HepG2 (cell line): Measurements from ENCODE around the gene TMEM214. TPM values are rescaled to one million over a fixed set of nuclear protein-coding genes. Genes with fewer than 3 reads are reported as not detected.

Experiments used
- ATF7 ChIP-seq, 2 experiments: fragments of 450-650 bp in 1 of 2; sonication (generic) in 1 of 2; formaldehyde crosslinking in 1 of 2; IDR thresholded peaks; 2 replicates each; pipeline versions ENCODE4 v1.4.0 to v1.6.1; 2016 to 2020; ENCODE audit warnings: antibody characterized with exemption in 1 of 2, mild to moderate bottlenecking in 1 of 2, missing genetic modification reagents in 1 of 2
- BRCA1 ChIP-seq: sonication (generic); formaldehyde crosslinking; IDR thresholded peaks from 2 replicates; pipeline ENCODE4 v1.4.0; 2020; ENCODE audit warnings: missing genetic modification reagents
- HDAC2 ChIP-seq: sonication (generic); formaldehyde crosslinking; IDR thresholded peaks from 2 replicates; pipeline ENCODE4 v1.4.0; 2020; ENCODE audit warnings: missing genetic modification reagents
- NR2F1 ChIP-seq, 2 experiments: fragments of 450-650 bp in 1 of 2; formaldehyde crosslinking in 1 of 2; IDR thresholded peaks; 2 replicates each; pipeline versions ENCODE4 v1.5.0 to v1.6.1; 2016 to 2020; ENCODE audit warnings: mild to moderate bottlenecking in 1 of 2, missing compliant biosample characterization in 1 of 2, missing genetic modification reagents in 1 of 2, moderate library complexity in 1 of 2
- SMARCE1 ChIP-seq: fragments of 450-650 bp; IDR thresholded peaks from 2 replicates; pipeline ENCODE4 v1.6.1; 2017; ENCODE audit warnings: borderline replicate concordance
- ZFAT ChIP-seq: sonication (generic); formaldehyde crosslinking; conservative IDR thresholded peaks from 2 replicates; pipeline ENCODE4 v1.8.1; 2023; ENCODE audit warnings: missing genetic modification reagents, inconsistent platforms
- ZNF430 ChIP-seq: sonication (generic); formaldehyde crosslinking; IDR thresholded peaks from 2 replicates; pipeline ENCODE4 v1.9.0; 2021; ENCODE audit warnings: mild to moderate bottlenecking, missing genetic modification reagents
- ZNF44 ChIP-seq: sonication (generic); formaldehyde crosslinking; IDR thresholded peaks from 2 replicates; pipeline ENCODE4 v1.5.1; 2020; ENCODE audit warnings: mild to moderate bottlenecking, missing genetic modification reagents
- ZNF619 ChIP-seq: sonication (generic); formaldehyde crosslinking; IDR thresholded peaks from 2 replicates; pipeline ENCODE4 v1.4.0; 2020; ENCODE audit warnings: mild to moderate bottlenecking, missing genetic modification reagents
- ZNF75D ChIP-seq: sonication (generic); formaldehyde crosslinking; IDR thresholded peaks from 2 replicates; pipeline ENCODE4 v1.8.1; 2023; ENCODE audit warnings: missing genetic modification reagents, mild to moderate bottlenecking, borderline replicate concordance
- polyA plus RNA-seq, 8 experiments: library from polyadenylated mRNA; depleted of rRNA in 3 of 8; stranded (reverse) in 7 of 8; unstranded in 1 of 8; fragments of >200 nt; fragmentation: Illumina TruSeq in 4 of 8; extraction: Trizol in 4 of 8; gene quantifications; 2 replicates each; pipeline versions ENCODE4 v1.2.1 to v1.2.3, GENCODE V29; 2011 to 2016; ENCODE audit warnings: low read depth in 4 of 8, missing spikeins in 1 of 8, mixed read lengths in 1 of 8; ENCODE audit not compliant: insufficient read depth in 1 of 8
- total RNA-seq, 5 experiments: library from RNA; depleted of rRNA; stranded (reverse); fragments of >200 nt; fragmentation: Illumina TruSeq; extraction: Trizol; gene quantifications; 2 replicates each; pipeline ENCODE4 v1.2.3, GENCODE V29; 2016; ENCODE audit warnings: low read depth in 1 of 5
- TF ChIP-seq, protein P1 (sequence below): sonication (generic); formaldehyde crosslinking; IDR thresholded peaks from 2 replicates; pipeline ENCODE4 v1.9.0; 2022; ENCODE audit warnings: missing genetic modification reagents, mild to moderate bottlenecking, borderline replicate concordance
- TF ChIP-seq, protein P2 (sequence below): sonication (generic); formaldehyde crosslinking; IDR thresholded peaks from 2 replicates; pipeline ENCODE4 v1.4.0; 2020; ENCODE audit warnings: mild to moderate bottlenecking, low read depth, missing genetic modification reagents
- TF ChIP-seq, protein P3 (sequence below): sonication (generic); formaldehyde crosslinking; IDR thresholded peaks from 2 replicates; pipeline ENCODE4 v1.5.0; 2020; ENCODE audit warnings: missing genetic modification reagents
- TF ChIP-seq, protein P4 (sequence below), 2 experiments: fragments of 450-650 bp in 1 of 2; sonication (generic) in 1 of 2; formaldehyde crosslinking; IDR thresholded peaks; 2 replicates each; pipeline versions ENCODE4 v1.5.0 to v1.8.0; 2020 to 2022; ENCODE audit warnings: mild to moderate bottlenecking in 1 of 2, missing genetic modification reagents in 1 of 2
- TF ChIP-seq, protein P5 (sequence below): sonication (generic); formaldehyde crosslinking; IDR thresholded peaks from 2 replicates; pipeline ENCODE4 v1.4.0; 2020; ENCODE audit warnings: missing genetic modification reagents, low read depth, mild to moderate bottlenecking, borderline replicate concordance
- TF ChIP-seq, protein P6 (sequence below): sonication (generic); formaldehyde crosslinking; IDR thresholded peaks from 2 replicates; pipeline ENCODE4 v1.4.0; 2020; ENCODE audit warnings: missing genetic modification reagents
- TF ChIP-seq, protein P7 (sequence below): sonication (generic); formaldehyde crosslinking; IDR thresholded peaks from 2 replicates; pipeline ENCODE4 v1.5.0; 2020; ENCODE audit warnings: missing genetic modification reagents, mild to moderate bottlenecking, borderline replicate concordance

The TMEM214 gene
- total and polyA plus RNA-seq, 2 of the 13 experiments (the other 11 are each of a cell fraction or from before 2014, with no cell fraction given) = 58.3 to 132 TPM

DNA sequence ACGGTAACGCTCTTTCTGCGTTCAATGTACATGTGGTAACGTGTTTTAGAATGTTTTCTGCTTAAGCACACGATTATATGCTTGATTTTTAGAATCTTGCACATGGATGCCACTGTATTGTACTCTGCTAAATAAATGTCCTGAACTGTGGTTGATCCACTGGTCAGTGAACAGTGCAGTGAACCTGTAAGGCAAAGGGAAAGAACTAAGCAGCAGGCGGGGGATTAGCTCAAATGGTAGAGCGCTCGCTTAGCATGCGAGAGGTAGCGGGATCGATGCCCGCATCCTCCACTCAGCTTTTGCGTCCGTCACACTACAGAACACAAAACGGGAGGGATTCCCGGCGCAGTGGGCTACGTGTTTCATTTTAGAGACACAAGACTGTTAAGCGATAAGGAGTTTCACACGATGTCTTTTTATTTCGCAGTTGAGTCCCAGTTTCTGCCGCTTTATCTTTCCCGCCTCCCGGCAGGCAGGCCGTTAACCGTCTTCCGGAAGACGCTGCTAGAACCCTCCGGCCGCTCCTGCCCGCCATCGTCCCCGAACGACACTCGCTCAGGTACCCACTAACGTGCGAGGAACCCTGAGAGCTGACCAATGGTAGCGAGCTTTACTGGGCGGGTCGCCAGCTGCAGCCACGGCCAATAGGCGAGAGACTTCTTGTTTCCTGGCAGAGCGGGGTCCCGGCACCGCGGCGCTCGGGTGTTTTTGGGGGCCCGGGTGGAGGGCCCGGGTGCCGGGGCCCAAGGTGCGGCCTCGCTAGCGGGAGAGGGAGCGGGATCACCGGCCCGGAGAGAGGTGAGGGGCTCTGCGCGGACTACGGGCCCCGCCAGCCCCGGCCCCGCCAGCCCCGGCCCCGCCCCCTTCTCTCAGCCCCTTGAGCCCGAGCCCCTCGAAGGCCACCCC lies 18.5 kb downstream of the TMEM214 start, which contains the start of gene AGBL5 (continued):
- TF ChIP-seq, protein P1, sequence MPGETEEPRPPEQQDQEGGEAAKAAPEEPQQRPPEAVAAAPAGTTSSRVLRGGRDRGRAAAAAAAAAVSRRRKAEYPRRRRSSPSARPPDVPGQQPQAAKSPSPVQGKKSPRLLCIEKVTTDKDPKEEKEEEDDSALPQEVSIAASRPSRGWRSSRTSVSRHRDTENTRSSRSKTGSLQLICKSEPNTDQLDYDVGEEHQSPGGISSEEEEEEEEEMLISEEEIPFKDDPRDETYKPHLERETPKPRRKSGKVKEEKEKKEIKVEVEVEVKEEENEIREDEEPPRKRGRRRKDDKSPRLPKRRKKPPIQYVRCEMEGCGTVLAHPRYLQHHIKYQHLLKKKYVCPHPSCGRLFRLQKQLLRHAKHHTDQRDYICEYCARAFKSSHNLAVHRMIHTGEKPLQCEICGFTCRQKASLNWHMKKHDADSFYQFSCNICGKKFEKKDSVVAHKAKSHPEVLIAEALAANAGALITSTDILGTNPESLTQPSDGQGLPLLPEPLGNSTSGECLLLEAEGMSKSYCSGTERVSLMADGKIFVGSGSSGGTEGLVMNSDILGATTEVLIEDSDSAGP = 0 out of 2 replicates have a peak, but pooled peaks have one; percentile 54
- TF ChIP-seq SMARCE1 (no peak), HDAC2 (CRISPR knock-in tag) (peak; percentile 61), ATF7 (IDR thresholded peaks at IDR 0.05) (no peak), ATF7 (CRISPR knock-in tag; IDR thresholded peaks at IDR 0.05) (no peak), ZNF44 (CRISPR knock-in tag) (peak; percentile 93; the same call in 1 of the 2 replicates), ZNF75D (CRISPR knock-in tag) (peak; percentile 87; the same call in 1 of the 2 replicates), ZFAT (CRISPR knock-in tag) (no peak), BRCA1 (CRISPR knock-in tag) (peak; percentile 94; the same call in 1 of the 2 replicates), ZNF430 (CRISPR knock-in tag) (no peak; the same call in 1 of the 2 replicates), NR2F1 (CRISPR knock-in tag; IDR thresholded peaks at IDR 0.05) (no peak; a peak in 1 of 4 replicates), ZNF619 (CRISPR knock-in tag) (peak; percentile 63)
- TF ChIP-seq, protein P2, sequence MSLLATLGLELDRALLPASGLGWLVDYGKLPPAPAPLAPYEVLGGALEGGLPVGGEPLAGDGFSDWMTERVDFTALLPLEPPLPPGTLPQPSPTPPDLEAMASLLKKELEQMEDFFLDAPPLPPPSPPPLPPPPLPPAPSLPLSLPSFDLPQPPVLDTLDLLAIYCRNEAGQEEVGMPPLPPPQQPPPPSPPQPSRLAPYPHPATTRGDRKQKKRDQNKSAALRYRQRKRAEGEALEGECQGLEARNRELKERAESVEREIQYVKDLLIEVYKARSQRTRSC (CRISPR knock-in tag) = peak; percentile 51; the same call in 1 of the 2 replicates
- TF ChIP-seq, protein P3, sequence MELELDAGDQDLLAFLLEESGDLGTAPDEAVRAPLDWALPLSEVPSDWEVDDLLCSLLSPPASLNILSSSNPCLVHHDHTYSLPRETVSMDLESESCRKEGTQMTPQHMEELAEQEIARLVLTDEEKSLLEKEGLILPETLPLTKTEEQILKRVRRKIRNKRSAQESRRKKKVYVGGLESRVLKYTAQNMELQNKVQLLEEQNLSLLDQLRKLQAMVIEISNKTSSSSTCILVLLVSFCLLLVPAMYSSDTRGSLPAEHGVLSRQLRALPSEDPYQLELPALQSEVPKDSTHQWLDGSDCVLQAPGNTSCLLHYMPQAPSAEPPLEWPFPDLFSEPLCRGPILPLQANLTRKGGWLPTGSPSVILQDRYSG = 0 out of 2 replicates have a peak, but pooled peaks have one; percentile 43
- TF ChIP-seq, protein P4, sequence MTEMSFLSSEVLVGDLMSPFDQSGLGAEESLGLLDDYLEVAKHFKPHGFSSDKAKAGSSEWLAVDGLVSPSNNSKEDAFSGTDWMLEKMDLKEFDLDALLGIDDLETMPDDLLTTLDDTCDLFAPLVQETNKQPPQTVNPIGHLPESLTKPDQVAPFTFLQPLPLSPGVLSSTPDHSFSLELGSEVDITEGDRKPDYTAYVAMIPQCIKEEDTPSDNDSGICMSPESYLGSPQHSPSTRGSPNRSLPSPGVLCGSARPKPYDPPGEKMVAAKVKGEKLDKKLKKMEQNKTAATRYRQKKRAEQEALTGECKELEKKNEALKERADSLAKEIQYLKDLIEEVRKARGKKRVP (CRISPR knock-in tag; IDR thresholded peaks at IDR 0.05) = peak in 1 of 2 experiments; percentile 78; a peak in 2 of 4 replicates
- TF ChIP-seq, protein P5, sequence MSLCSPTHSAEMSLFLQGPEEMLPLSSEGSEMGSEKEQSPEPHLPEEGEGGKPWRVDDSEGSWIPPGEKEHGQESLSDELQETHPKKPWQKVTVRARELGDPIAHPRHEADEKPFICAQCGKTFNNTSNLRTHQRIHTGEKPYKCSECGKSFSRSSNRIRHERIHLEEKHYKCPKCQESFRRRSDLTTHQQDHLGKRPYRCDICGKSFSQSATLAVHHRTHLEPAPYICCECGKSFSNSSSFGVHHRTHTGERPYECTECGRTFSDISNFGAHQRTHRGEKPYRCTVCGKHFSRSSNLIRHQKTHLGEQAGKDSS (CRISPR knock-in tag) = 0 out of 2 replicates have a peak, but pooled peaks have one; percentile 43
- TF ChIP-seq, protein P6, sequence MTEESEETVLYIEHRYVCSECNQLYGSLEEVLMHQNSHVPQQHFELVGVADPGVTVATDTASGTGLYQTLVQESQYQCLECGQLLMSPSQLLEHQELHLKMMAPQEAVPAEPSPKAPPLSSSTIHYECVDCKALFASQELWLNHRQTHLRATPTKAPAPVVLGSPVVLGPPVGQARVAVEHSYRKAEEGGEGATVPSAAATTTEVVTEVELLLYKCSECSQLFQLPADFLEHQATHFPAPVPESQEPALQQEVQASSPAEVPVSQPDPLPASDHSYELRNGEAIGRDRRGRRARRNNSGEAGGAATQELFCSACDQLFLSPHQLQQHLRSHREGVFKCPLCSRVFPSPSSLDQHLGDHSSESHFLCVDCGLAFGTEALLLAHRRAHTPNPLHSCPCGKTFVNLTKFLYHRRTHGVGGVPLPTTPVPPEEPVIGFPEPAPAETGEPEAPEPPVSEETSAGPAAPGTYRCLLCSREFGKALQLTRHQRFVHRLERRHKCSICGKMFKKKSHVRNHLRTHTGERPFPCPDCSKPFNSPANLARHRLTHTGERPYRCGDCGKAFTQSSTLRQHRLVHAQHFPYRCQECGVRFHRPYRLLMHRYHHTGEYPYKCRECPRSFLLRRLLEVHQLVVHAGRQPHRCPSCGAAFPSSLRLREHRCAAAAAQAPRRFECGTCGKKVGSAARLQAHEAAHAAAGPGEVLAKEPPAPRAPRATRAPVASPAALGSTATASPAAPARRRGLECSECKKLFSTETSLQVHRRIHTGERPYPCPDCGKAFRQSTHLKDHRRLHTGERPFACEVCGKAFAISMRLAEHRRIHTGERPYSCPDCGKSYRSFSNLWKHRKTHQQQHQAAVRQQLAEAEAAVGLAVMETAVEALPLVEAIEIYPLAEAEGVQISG (CRISPR knock-in tag) = peak; percentile 94
- TF ChIP-seq, protein P7, sequence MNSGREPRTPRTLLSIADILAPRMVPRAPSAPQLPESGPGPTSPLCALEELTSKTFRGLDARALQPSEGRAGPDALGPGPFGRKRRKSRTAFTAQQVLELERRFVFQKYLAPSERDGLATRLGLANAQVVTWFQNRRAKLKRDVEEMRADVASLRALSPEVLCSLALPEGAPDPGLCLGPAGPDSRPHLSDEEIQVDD = peak; percentile 41; the same call in 1 of the 2 replicates
